ENCODE measurements around the gene WDR62. TPM values are rescaled to one million over a fixed set of nuclear protein-coding genes. Genes with fewer than 3 reads are reported as not detected.
A peak's percentile ranks its signal among the peaks of the same experiment; 100 is the strongest.

Gene WDR62
- total RNA-seq, 4 donors from 2014 or later = 0.42 to 2.1 (median 1.4) TPM

DNA sequence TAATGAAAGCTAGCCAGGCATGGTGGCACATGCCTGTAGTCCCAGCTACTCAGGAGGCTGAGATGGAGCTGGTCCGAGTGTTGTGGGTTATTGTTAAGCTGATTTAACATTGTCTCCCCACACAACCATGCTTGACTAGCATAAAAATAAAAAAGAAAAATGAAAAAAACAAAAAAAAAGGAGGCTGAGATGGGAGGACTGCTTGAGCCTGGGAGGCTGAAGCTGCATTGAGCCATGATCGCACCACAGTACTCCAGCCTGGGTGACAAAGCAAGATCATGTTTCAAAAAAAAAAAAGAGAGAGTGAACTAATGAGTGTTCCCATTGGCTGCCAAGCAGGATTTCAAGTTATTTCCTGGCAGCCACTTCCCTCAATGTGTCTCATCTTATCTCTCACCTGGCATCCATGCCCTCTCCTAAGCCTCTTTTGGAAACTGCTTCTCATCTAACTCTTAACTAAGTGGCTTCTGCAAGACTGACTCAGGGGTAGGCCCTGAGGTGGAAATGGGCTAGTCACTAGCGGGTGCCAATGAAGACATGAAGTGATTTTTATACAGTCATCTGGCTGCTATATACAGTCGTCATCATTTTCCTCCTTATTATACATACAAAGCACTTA is 5.5 kb upstream of the WDR62 start:
- TF ChIP-seq, protein P1, sequence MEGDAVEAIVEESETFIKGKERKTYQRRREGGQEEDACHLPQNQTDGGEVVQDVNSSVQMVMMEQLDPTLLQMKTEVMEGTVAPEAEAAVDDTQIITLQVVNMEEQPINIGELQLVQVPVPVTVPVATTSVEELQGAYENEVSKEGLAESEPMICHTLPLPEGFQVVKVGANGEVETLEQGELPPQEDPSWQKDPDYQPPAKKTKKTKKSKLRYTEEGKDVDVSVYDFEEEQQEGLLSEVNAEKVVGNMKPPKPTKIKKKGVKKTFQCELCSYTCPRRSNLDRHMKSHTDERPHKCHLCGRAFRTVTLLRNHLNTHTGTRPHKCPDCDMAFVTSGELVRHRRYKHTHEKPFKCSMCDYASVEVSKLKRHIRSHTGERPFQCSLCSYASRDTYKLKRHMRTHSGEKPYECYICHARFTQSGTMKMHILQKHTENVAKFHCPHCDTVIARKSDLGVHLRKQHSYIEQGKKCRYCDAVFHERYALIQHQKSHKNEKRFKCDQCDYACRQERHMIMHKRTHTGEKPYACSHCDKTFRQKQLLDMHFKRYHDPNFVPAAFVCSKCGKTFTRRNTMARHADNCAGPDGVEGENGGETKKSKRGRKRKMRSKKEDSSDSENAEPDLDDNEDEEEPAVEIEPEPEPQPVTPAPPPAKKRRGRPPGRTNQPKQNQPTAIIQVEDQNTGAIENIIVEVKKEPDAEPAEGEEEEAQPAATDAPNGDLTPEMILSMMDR (IDR thresholded peaks at IDR 0.05) = no peak
- TF ChIP-seq POLR2A (IDR thresholded peaks at IDR 0.05) (no peak), EP300 (IDR thresholded peaks at IDR 0.05) (no peak)
- no peak for DNase-seq (ENCODE audit: low spot score in 2 of 2)
- H3K4me3 ChIP-seq = no peak overlapping the region
- 88 to 95% methylated on average over 4 of the region's 4 CpGs for WGBS, 2 donors
- no peak overlapping the region for H3K27ac ChIP-seq
- no peaks in the 10 kb centered on the region for H3K27me3 ChIP-seq
- H3K4me1 ChIP-seq = peaks cover 0 to 19% (median 8%) of the 10 kb centered on the region in 4 donors
- no peaks in the 10 kb centered on the region for H3K36me3 ChIP-seq
- no peaks in the 10 kb centered on the region for H3K9me3 ChIP-seq

DNA sequence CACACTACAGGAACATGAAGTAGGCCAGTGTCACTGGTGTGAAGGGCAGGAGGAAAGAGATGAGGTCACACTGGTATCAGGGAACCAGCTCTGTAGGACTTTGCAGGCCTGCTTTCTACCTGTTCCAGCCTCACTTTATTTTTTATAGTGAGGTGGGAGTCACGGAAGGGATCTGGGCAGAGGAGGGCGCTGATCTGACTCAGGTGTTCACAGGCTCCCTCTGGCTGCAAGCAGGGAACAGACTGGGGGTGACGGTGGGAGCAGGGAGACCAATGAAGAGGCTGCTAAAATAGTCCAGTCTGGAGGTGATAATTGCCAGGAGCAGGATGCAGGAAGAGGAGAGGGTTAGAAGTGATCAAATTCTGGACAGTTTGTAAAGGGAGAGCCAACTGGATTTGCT is 3.5 kb upstream of the WDR62 start:
- no peaks in the 10 kb centered on the region for H3K9me3 ChIP-seq
- no peak for TF ChIP-seq POLR2A (IDR thresholded peaks at IDR 0.05)
- no peaks in the 10 kb centered on the region for H3K36me3 ChIP-seq
- DNase-seq (ENCODE audit: low spot score in 2 of 2) = no peak
- peak overlapping the region in 1 of 4 donors; percentile 48 for H3K27ac ChIP-seq
- H3K27me3 ChIP-seq = no peaks in the 10 kb centered on the region
- 52 to 54% methylated on average over 3 of the region's 3 CpGs for WGBS, 2 donors
- peaks cover 0 to 27% (median 14%) of the 10 kb centered on the region in 4 donors for H3K4me1 ChIP-seq
- H3K4me3 ChIP-seq = no peak overlapping the region

DNA sequence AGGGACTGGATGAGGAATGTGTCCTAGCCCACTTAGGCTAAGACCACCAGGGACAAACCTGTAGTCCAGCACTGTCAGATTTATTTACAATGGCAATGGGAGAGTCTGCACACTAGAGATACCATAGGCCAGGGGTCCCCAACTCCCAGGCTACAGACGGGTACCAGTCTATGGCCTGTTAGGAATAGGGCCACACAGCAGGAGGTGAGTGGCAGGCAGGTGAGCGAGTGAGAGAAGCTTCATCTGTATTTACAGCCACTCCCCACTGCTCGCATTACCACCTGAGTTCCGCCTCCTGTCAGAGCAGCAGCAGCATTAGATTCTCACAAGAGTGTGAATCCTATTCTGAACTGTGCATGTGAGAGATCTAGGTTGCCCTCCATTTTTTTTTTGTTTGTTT is 3.1 kb upstream of the WDR62 start:
- H3K9me3 ChIP-seq = no peaks in the 10 kb centered on the region
- WGBS, 2 donors = 89 to 94% methylated on average over 4 of the region's 4 CpGs
- no peaks in the 10 kb centered on the region for H3K36me3 ChIP-seq
- H3K27me3 ChIP-seq = no peaks in the 10 kb centered on the region
- DNase-seq (ENCODE audit: low spot score in 2 of 2) = no peak
- peak overlapping the region in 2 of 4 donors; percentile 48 to 93 for H3K27ac ChIP-seq
- no peak overlapping the region for H3K4me3 ChIP-seq
- TF ChIP-seq EP300 (IDR thresholded peaks at IDR 0.05) = no peak
- TF ChIP-seq, protein P1 (IDR thresholded peaks at IDR 0.05) = no peak
- no peak for TF ChIP-seq POLR2A (IDR thresholded peaks at IDR 0.05)
- peaks cover 0 to 27% (median 14%) of the 10 kb centered on the region in 4 donors for H3K4me1 ChIP-seq

DNA sequence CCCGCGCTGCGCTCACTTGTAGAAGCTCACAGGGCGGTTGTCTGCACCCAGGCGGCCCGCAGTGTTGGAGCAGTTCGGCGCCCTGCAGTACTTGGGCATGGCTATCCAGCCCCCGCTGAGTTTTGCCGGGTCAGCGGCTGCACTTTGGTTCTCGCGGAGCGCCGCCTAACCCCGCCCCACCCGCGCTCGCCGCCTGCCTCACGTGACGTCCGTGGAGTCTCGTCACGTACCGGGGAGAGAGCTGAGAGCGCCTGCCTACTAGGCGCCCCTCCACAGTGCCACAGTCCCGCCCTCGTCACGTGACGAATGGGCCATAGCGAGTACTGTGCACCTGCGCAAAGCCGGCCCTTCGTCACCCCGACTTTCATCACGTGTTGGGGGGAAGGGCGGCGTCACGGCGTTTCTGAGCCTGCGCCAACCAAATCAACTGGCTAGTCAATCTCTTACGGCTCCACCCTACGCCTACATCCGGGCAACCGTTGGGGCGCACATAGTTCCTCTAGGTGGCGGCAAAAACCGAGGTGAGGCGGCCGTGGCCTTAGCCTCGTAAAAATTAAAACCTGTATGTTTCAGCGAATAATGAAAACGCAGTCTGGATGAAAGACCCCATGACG is 471 bp upstream of the WDR62 start, which contains the start of gene THAP8:
Gene THAP8 (minus strand): TSS at position 167 of the 614 bp plus-strand sequence. CDS start 68 bp downstream, at position 99.
- peak; percentile 100 for DNase-seq (ENCODE audit: low spot score in 2 of 2)
- Histone ChIP-seq H3K36me3 (no peaks in the 10 kb centered on the region), H3K27me3 (no peaks in the 10 kb centered on the region), H3K4me1 (peaks cover 0 to 19% (median 8%) of the 10 kb centered on the region in 4 donors), H3K4me3 (peak within 1 kb of the TSS; percentile 47 to 77 (median 59)), H3K9me3 (no peaks in the 10 kb centered on the region), H3K27ac (peak within 1 kb of the TSS; percentile 87 to 93 (median 90))
- 0 to 1% methylated on average over 25 to 47 of the region's 56 CpGs for WGBS, 2 donors
- TF ChIP-seq EP300 (IDR thresholded peaks at IDR 0.05) (peak; percentile 95 to 100), POLR2A (IDR thresholded peaks at IDR 0.05) (peak; percentile 31 to 84)
- TF ChIP-seq, protein P1 (IDR thresholded peaks at IDR 0.05) = peak; percentile 58 to 87 (median 68)

DNA sequence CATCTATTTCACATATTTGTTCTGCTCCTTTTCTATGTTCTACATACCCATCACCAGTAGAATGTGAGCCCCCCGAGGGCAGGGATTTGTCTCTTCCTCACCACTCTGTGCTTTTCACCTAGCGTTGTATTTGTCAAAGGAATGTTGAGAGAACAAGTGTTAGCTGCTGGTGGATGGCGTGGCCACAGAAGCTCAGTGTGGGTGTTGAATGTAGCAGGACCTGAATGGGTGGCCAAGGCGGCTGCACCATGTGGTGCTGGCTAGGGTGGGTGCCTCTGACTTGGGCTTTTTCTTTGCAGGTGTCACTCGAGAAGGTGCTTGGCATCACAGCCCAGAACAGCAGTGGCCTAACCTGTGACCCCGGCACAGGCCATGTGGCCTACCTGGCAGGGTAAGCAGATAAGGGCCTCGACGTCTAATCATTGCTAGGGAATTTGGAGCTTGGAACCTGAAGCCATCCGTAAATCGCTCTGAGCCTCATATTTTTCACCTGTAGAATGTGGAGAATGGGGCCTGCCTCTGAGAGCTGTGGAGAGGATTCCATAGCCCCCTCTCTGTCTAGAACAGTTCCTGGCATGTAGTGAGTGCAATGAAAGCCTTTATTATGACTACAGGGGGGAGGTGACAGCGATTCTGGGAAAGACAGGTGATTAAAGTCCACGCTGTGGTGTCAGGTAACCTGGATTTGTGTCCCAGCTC is 3.9 kb downstream of the WDR62 start:
- Histone ChIP-seq H3K9me3 (no peaks in the 10 kb centered on the region), H3K27me3 (no peaks in the 10 kb centered on the region), H3K36me3 (no peaks in the 10 kb centered on the region), H3K27ac (no peak overlapping the region), H3K4me3 (no peak overlapping the region), H3K4me1 (peaks cover 0 to 10% (median 8%) of the 10 kb centered on the region in 4 donors)
- TF ChIP-seq EP300 (IDR thresholded peaks at IDR 0.05) (no peak), POLR2A (IDR thresholded peaks at IDR 0.05) (no peak)
- TF ChIP-seq, protein P1 (IDR thresholded peaks at IDR 0.05) = no peak
- WGBS, 2 donors = 90 to 94% methylated on average over 12 of the region's 12 CpGs
- no peak for DNase-seq (ENCODE audit: low spot score in 2 of 2)

All from tibial nerve (tissue), 4 donors.